PC-9 (cell line): ENCODE results near the gene SAYSD1.

Experiments used
- CTCF ChIP-seq: fragments of 200-600 bp; sonication (generic); conservative IDR thresholded peaks from 2 replicates; pipeline ENCODE4 v1.6.1; 2017; ENCODE audit warnings: mixed run types, antibody characterized with exemption, mild to moderate bottlenecking, moderate library complexity
- EZH2 ChIP-seq: fragments of 200-600 bp; sonication (generic); IDR thresholded peaks from 2 replicates; pipeline ENCODE4 v1.8.0; 2017; ENCODE audit warnings: antibody characterized with exemption, low read depth

- TF ChIP-seq CTCF, result no peak
- no peak for TF ChIP-seq EZH2
Observed at GRCh38 chr6:39063526-39063925, 51.5 kb downstream of the SAYSD1 start.
